Ovary (tissue), 9 donors: Measurements from ENCODE around the gene RAB7A. TPM values are rescaled to one million over a fixed set of nuclear protein-coding genes. Genes with fewer than 3 reads are reported as not detected.

Source experiments
- DNase-seq, 5 donors: peaks; one replicate each; pipeline ENCODE4 v3.0.0-alpha.2; 2019 to 2020
- H3K27ac ChIP-seq, 2 donors: fragments of 200-600 bp; one replicate each; pipeline versions ENCODE4 v1.5.1 to v1.8.0; 2019 to 2022
- H3K27me3 ChIP-seq: fragments of 200-600 bp; one replicate; pipeline ENCODE4 v1.8.0; 2022
- H3K36me3 ChIP-seq: fragments of 200-600 bp; sonication (generic); one replicate; pipeline ENCODE4 v1.5.1; 2019
- H3K4me1 ChIP-seq: one replicate; pipeline ENCODE4 v1.8.1; 2013; ENCODE audit warnings: mild to moderate bottlenecking, moderate library complexity; ENCODE audit not compliant: insufficient read depth
- H3K4me3 ChIP-seq: fragments of 200-600 bp; sonication (generic); one replicate; pipeline ENCODE4 v1.5.1; 2017
- H3K9me3 ChIP-seq, 2 donors: fragments of 200-600 bp in 1 of 2; sonication (generic) in 1 of 2; one replicate each; pipeline versions ENCODE4 v1.5.1 to v1.8.1; 2013 to 2019; ENCODE audit warnings: mild to moderate bottlenecking in 1 of 2, moderate library complexity in 1 of 2
- EP300 ChIP-seq: sonication (generic); formaldehyde crosslinking; IDR thresholded peaks from one replicate; pipeline ENCODE4 v1.6.1; 2017; ENCODE audit warnings: antibody characterized with exemption
- POLR2A ChIP-seq: fragments of 450-650 bp; IDR thresholded peaks from one replicate; pipeline ENCODE4 v1.6.1; 2017; ENCODE audit warnings: antibody characterized with exemption, mild to moderate bottlenecking, moderate library complexity
- WGBS, 3 donors: extraction: QIAGEN DNeasy Blood & Tissue Kit in 1 of 3; methylation state at CpG; one replicate each; pipeline versions ENCODE4 v1.1.5 to v1.1.7; 2013 to 2017; 5-methylcytosine and 5-hydroxymethylcytosine counted together
- intact Hi-C, 4 donors: fragments of 100-400 bp; cut with DNase I; formaldehyde crosslinking; loops; one replicate each; pipeline versions ENCODE4 v1.11.0 to v1.15.1; 2022 to 2023
- polyA plus RNA-seq, 2 donors: library from polyadenylated mRNA; stranded (reverse); fragments of 200-250 nt in 1 of 2; fragments of 350-450 nt in 1 of 2; fragmentation: Illumina TruSeq in 1 of 2; extraction: RNeasy Lipid Tissue Mini Kit (QIAGEN cat#74804) in 1 of 2; gene quantifications; one replicate each; pipeline ENCODE4 v1.2.3, GENCODE V29; 2013 to 2014
- total RNA-seq, 7 donors: library from RNA; depleted of rRNA in 2 of 7; stranded (reverse); fragments of >200 nt in 2 of 7; fragmentation: NEBNext Ultra II Directional in 3 of 7; extraction: Animal tissue kit (Norgen Biotek cat#: 25700) in 3 of 7; gene quantifications; one replicate each; pipeline versions ENCODE4 v1.1.0 to v1.2.4, GENCODE V29; 2016 to 2023
- TF ChIP-seq, protein P1 (sequence below), 3 donors: fragments of 450-650 bp in 2 of 3; fragments of 200-600 bp in 1 of 3; IDR thresholded peaks; one replicate each; pipeline versions ENCODE4 v1.5.1 to v1.8.0; 2016 to 2022; ENCODE audit warnings: antibody characterized with exemption in 3 of 3, mild to moderate bottlenecking in 1 of 3
- donor health status: DM: no; HTN: no; CAD: no; lungs with moderate emphysema.
- donor health status: DM: no; HTN: no; CAD: no.
- donor health status: Bipolar disorder and iron deficiency.
- donor health status: DM: yes; HTN: yes; CAD: no.
- donor health status: DM: no; HTN: no; CAD: no.
- donor health status: DM: yes; HTN: yes; CAD: no.

Gene RAB7A
- total and polyA plus RNA-seq, 9 donors = 70.1 to 320 (median 213) TPM

GRCh38 chr3:128854475-128854874 lies 128.5 kb downstream of the RAB7A start:
- Histone ChIP-seq H3K36me3 (no peaks in the 10 kb centered on the region), H3K4me1 (no peaks in the 10 kb centered on the region), H3K27ac (no peak overlapping the region), H3K27me3 (no peaks in the 10 kb centered on the region), H3K9me3 (peaks cover 2 to 3% of the 10 kb centered on the region in 2 donors), H3K4me3 (no peak overlapping the region)
- TF ChIP-seq, protein P1, sequence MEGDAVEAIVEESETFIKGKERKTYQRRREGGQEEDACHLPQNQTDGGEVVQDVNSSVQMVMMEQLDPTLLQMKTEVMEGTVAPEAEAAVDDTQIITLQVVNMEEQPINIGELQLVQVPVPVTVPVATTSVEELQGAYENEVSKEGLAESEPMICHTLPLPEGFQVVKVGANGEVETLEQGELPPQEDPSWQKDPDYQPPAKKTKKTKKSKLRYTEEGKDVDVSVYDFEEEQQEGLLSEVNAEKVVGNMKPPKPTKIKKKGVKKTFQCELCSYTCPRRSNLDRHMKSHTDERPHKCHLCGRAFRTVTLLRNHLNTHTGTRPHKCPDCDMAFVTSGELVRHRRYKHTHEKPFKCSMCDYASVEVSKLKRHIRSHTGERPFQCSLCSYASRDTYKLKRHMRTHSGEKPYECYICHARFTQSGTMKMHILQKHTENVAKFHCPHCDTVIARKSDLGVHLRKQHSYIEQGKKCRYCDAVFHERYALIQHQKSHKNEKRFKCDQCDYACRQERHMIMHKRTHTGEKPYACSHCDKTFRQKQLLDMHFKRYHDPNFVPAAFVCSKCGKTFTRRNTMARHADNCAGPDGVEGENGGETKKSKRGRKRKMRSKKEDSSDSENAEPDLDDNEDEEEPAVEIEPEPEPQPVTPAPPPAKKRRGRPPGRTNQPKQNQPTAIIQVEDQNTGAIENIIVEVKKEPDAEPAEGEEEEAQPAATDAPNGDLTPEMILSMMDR (IDR thresholded peaks at IDR 0.05) = no peak
- TF ChIP-seq POLR2A = no peak
- no peak for TF ChIP-seq EP300
- intact Hi-C loops = no loop called here
- WGBS, 3 donors = 79 to 89% (median 79%) methylated on average over 3 of the region's 3 CpGs
- no peak for DNase-seq

GRCh38 chr3:128855569-128855968 lies 129.6 kb downstream of the RAB7A start:
- Histone ChIP-seq H3K36me3 (no peaks in the 10 kb centered on the region), H3K9me3 (peaks cover 3 to 12% of the 10 kb centered on the region in 2 donors), H3K27me3 (no peaks in the 10 kb centered on the region), H3K4me1 (no peaks in the 10 kb centered on the region), H3K4me3 (no peak overlapping the region), H3K27ac (no peak overlapping the region)
- intact Hi-C loops = no loop called here
- no peak for DNase-seq
- WGBS, 3 donors = 65 to 87% (median 77%) methylated on average over 4 of the region's 4 CpGs
- TF ChIP-seq EP300 = no peak
- TF ChIP-seq POLR2A = no peak
- TF ChIP-seq, protein P1 (IDR thresholded peaks at IDR 0.05) = no peak

DNA sequence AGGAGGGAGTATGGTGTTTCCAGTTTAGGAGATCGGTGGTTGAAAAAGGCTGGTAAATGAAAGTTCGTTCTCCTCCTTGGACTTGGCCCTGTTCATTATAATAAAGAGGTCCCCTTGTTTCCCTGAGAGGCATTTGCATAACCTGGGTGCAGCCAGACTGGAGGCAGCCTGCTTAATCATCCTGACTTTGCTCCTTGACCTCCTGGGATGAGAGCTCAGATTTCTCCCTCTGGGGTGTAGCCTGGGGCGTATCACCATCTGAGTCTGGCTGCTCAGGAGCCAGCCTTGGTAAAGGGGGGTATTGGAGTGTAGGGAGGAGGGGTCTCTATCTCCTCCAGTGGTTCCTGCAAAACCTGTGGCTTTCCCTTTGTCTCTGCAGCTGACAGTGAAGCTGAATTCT lies 132.2 kb downstream of the RAB7A start:
- Histone ChIP-seq H3K9me3 (peaks cover 3 to 12% of the 10 kb centered on the region in 2 donors), H3K27me3 (no peaks in the 10 kb centered on the region), H3K36me3 (no peaks in the 10 kb centered on the region), H3K4me1 (no peaks in the 10 kb centered on the region), H3K27ac (no peak overlapping the region), H3K4me3 (no peak overlapping the region)
- TF ChIP-seq EP300 (no peak), POLR2A (no peak)
- TF ChIP-seq, protein P1 (IDR thresholded peaks at IDR 0.05) = no peak
- DNase-seq = no peak
- intact Hi-C loops = no loop called here
- WGBS, 3 donors = 82 to 93% (median 86%) methylated on average over 3 of the region's 3 CpGs

- 89 to 90% (median 90%) methylated on average over 6 of the region's 6 CpGs for WGBS, 3 donors
- TF ChIP-seq, protein P1 (IDR thresholded peaks at IDR 0.05) = no peak
- TF ChIP-seq EP300 (no peak), POLR2A (no peak)
- H3K9me3 ChIP-seq = peaks cover 0 to 12% of the 10 kb centered on the region in 2 donors
- H3K36me3 ChIP-seq = no peaks in the 10 kb centered on the region
- DNase-seq = no peak
- H3K27ac ChIP-seq = no peak overlapping the region
- no peaks in the 10 kb centered on the region for H3K4me1 ChIP-seq
- no peaks in the 10 kb centered on the region for H3K27me3 ChIP-seq
- no peak overlapping the region for H3K4me3 ChIP-seq
- intact Hi-C loops = no loop called here
Measured at GRCh38 chr3:128859630-128860029, 133.6 kb downstream of the RAB7A start.
